ENCODE results near the gene MAP3K8. TPM values are rescaled to one million over a fixed set of nuclear protein-coding genes. Genes with fewer than 3 reads are reported as not detected.

Gene MAP3K8
- total and polyA plus RNA-seq, 2 donors (not counting 1 experiment from before 2014, with no cell fraction given) = 97.0 to 99.2 TPM

DNA sequence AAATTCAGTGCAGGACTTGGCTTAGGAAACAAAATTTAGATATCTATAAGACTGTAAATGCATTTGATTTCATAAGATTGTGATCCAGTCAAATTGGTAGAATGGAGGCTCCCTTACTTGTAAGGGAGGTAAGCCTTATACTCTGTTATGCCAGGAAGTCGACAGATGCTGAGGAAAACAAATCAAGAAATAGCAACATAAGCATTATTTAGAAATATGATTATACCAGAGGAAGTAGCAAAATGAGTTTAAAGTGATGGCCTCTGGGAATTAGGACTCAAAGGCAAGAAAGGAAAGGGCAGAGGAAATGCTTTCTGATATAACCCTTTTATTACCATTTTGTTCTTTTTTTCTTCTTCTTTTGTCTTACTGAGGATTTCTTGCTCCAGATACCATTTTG, 44.4 kb upstream of the MAP3K8 start:
- intact Hi-C loops (cut with micrococcal nuclease) = no loop called here
- Histone ChIP-seq H4K20me1 (ENCODE audit: control insufficient read depth, insufficient read depth, low read length, poor library complexity, severe bottlenecking) (no peaks in the 10 kb centered on the region), H3K36me3 (replicated peaks in 1 of 2; ENCODE audit: control extremely low read depth in 1 of 2, control insufficient read depth in 1 of 2, extremely low read depth in 1 of 2, insufficient read depth in 2 of 2, low read length in 1 of 2) (no peaks in the 10 kb centered on the region), H3K4me1 (ENCODE audit: control insufficient read depth in 2 of 2, insufficient read depth in 2 of 2, low read length in 2 of 2) (peaks cover 4 to 5% of the 10 kb centered on the region in 2 donors), H2AFZ (ENCODE audit: insufficient read depth, low read depth, low read length, poor library complexity, severe bottlenecking) (no peak overlapping the region), H3K9me3 (ENCODE audit: control extremely low read depth in 1 of 3, control insufficient read depth in 2 of 3, insufficient read depth in 1 of 3, low read length in 2 of 3) (no peaks in the 10 kb centered on the region), H3K9ac (ENCODE audit: low read length) (no peak overlapping the region), H3K27me3 (replicated peaks in 1 of 4; ENCODE audit: control extremely low read depth in 1 of 4, control insufficient read depth in 3 of 4, insufficient read depth in 4 of 4, low read length in 3 of 4) (peaks cover 0 to 3% (median 0%) of the 10 kb centered on the region in 4 experiments), H3K27ac (ENCODE audit: low read length in 2 of 2) (no peak overlapping the region), H3K79me2 (ENCODE audit: control insufficient read depth, insufficient read depth, low read length) (no peaks in the 10 kb centered on the region), H3K4me3 (ENCODE audit: control extremely low read depth in 1 of 5, extremely low read depth in 1 of 5, insufficient read depth in 1 of 5, low read depth in 2 of 5, low read length in 4 of 5) (no peak overlapping the region), H3K4me2 (replicated peaks; ENCODE audit: low read depth, low read length, poor library complexity, severe bottlenecking) (no peak overlapping the region)
- TF ChIP-seq EZH2 (IDR thresholded peaks at IDR 0.05; ENCODE audit: borderline replicate concordance, insufficient read depth, low read depth, low read length, poor library complexity, severe bottlenecking) = no peak
- Mint-ChIP-seq H3K4me3 (no peak overlapping the region), H3K27ac (no peak overlapping the region), H3K9me3 (ENCODE audit: insufficient read depth) (no peaks in the 10 kb centered on the region), H3K4me1 (peaks cover 3% of the 10 kb centered on the region), H3K27me3 (peaks cover 14% of the 10 kb centered on the region)
- WGBS (ENCODE audit: insufficient coverage) = no CpG with 5 or more reads among the region's 1 CpG
- ChIA-PET POLR2A (no interaction called here), CTCF (interaction anchor here (0.8 to 9.7 kb wide), 8 partner anchors 24 to 202 kb away, joined by 3 to 258 read pairs (median 4); no protein-coding TSS in a partner anchor)
- DNase-seq (no peak), ATAC-seq (ENCODE audit: low read depth) (no peak)

DNA sequence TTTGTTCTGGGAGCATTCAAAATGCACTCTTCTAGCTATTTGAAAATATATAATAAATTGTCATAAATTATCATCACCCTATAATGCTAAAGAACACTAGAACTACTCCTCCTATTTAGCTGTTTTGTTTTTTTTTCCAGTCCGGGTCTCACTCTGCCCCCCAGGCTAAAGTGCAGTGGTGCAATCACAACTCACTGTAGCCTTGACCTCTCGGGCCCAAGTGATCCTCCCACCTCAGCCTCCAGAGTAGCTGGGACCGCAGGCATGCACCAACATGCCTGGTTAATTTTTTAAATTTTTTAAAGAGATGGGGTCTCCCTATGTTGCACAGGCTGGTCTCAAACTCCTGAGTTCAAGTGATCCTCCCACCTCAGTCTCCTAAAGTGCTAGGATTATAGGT, 43.8 kb upstream of the MAP3K8 start:
- 100% methylated on average over 1 of the region's 3 CpGs for WGBS (ENCODE audit: insufficient coverage)
- peaks cover 14% of the 10 kb centered on the region for H3K27me3 Mint-ChIP-seq
- POLR2A ChIA-PET = no interaction called here
- H3K4me3 Mint-ChIP-seq = no peak overlapping the region
- no peak overlapping the region for H3K4me3 ChIP-seq (ENCODE audit: control extremely low read depth in 1 of 5, extremely low read depth in 1 of 5, insufficient read depth in 1 of 5, low read depth in 2 of 5, low read length in 4 of 5)
- DNase-seq = no peak
- no peak overlapping the region for H2AFZ ChIP-seq (ENCODE audit: insufficient read depth, low read depth, low read length, poor library complexity, severe bottlenecking)
- no peak for ATAC-seq (ENCODE audit: low read depth)
- no peak overlapping the region for H3K27ac ChIP-seq (ENCODE audit: low read length in 2 of 2)
- H3K9me3 Mint-ChIP-seq (ENCODE audit: insufficient read depth) = no peaks in the 10 kb centered on the region
- H3K4me2 ChIP-seq (replicated peaks; ENCODE audit: low read depth, low read length, poor library complexity, severe bottlenecking) = no peak overlapping the region
- no peaks in the 10 kb centered on the region for H4K20me1 ChIP-seq (ENCODE audit: control insufficient read depth, insufficient read depth, low read length, poor library complexity, severe bottlenecking)
- H3K4me1 ChIP-seq (ENCODE audit: control insufficient read depth in 2 of 2, insufficient read depth in 2 of 2, low read length in 2 of 2) = peaks cover 4 to 5% of the 10 kb centered on the region in 2 donors
- CTCF ChIA-PET = interaction anchor here (0.8 to 9.7 kb wide), 11 partner anchors 24 to 250 kb away, joined by 3 to 258 read pairs (median 5); no protein-coding TSS in a partner anchor
- no peak overlapping the region for H3K27ac Mint-ChIP-seq
- H3K27me3 ChIP-seq (replicated peaks in 1 of 4; ENCODE audit: control extremely low read depth in 1 of 4, control insufficient read depth in 3 of 4, insufficient read depth in 4 of 4, low read length in 3 of 4) = peaks cover 0 to 3% (median 0%) of the 10 kb centered on the region in 4 experiments
- no peaks in the 10 kb centered on the region for H3K9me3 ChIP-seq (ENCODE audit: control extremely low read depth in 1 of 3, control insufficient read depth in 2 of 3, insufficient read depth in 1 of 3, low read length in 2 of 3)
- no peaks in the 10 kb centered on the region for H3K79me2 ChIP-seq (ENCODE audit: control insufficient read depth, insufficient read depth, low read length)
- intact Hi-C loops (cut with micrococcal nuclease) = loop anchor here (5.0 kb wide), 1 partner anchor 252 kb away; no protein-coding TSS in a partner anchor
- H3K36me3 ChIP-seq (replicated peaks in 1 of 2; ENCODE audit: control extremely low read depth in 1 of 2, control insufficient read depth in 1 of 2, extremely low read depth in 1 of 2, insufficient read depth in 2 of 2, low read length in 1 of 2) = no peaks in the 10 kb centered on the region
- H3K9ac ChIP-seq (ENCODE audit: low read length) = no peak overlapping the region
- H3K4me1 Mint-ChIP-seq = peaks cover 3% of the 10 kb centered on the region
- TF ChIP-seq, protein P1, sequence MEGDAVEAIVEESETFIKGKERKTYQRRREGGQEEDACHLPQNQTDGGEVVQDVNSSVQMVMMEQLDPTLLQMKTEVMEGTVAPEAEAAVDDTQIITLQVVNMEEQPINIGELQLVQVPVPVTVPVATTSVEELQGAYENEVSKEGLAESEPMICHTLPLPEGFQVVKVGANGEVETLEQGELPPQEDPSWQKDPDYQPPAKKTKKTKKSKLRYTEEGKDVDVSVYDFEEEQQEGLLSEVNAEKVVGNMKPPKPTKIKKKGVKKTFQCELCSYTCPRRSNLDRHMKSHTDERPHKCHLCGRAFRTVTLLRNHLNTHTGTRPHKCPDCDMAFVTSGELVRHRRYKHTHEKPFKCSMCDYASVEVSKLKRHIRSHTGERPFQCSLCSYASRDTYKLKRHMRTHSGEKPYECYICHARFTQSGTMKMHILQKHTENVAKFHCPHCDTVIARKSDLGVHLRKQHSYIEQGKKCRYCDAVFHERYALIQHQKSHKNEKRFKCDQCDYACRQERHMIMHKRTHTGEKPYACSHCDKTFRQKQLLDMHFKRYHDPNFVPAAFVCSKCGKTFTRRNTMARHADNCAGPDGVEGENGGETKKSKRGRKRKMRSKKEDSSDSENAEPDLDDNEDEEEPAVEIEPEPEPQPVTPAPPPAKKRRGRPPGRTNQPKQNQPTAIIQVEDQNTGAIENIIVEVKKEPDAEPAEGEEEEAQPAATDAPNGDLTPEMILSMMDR (IDR thresholded peaks at IDR 0.05) = no peak
- no peak for TF ChIP-seq EZH2 (IDR thresholded peaks at IDR 0.05; ENCODE audit: borderline replicate concordance, insufficient read depth, low read depth, low read length, poor library complexity, severe bottlenecking)

All from B cell (primary cell).